ENCODE data around the gene GYPE.
"Not testable (repeated sequence)": the region's sequence is repeated elsewhere in the genome, so short reads cannot be mapped to it uniquely, and the experiment has no call there.

Gene GYPE

DNA sequence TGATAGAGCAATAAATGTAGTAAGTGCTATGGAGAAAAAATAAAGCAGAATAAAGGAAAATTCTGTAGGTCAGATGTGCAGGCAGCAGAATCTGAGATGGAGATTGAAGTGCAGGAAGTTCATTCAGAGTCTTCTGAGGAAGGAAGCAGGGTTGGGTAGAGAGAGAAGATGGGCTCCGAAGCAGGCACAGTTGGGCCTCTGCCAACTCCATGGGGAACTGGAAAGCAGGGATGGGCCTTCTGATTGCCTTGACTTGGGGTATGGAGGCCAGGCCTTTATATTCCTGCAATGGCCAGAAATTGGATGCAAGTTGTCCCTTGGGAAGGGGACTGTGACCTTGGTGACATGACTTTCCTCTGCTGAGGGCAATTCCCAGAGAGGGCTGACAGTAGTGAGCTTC, 42.6 kb downstream of the GYPE start:
- DNase-seq: not testable (repeated sequence)

DNA sequence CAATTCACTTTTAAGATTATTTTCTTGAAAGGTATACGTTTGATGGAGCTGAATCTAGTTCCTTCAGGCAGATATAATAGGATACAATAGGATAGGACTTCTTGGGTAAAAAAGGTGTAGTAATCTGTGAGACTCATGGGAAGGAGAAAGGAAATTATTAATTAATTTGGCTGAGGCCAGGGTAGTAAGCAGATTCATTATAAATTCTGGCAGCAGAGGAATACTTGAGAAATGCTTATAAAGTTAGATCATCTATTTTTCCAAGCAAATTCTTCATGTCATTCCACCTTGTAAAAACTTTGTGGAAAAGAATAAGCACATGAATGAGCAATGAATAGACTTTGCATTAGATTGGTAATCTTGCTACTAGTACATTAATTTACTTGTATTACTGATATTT, 46.9 kb downstream of the GYPE start:
- no peak for DNase-seq

DNA sequence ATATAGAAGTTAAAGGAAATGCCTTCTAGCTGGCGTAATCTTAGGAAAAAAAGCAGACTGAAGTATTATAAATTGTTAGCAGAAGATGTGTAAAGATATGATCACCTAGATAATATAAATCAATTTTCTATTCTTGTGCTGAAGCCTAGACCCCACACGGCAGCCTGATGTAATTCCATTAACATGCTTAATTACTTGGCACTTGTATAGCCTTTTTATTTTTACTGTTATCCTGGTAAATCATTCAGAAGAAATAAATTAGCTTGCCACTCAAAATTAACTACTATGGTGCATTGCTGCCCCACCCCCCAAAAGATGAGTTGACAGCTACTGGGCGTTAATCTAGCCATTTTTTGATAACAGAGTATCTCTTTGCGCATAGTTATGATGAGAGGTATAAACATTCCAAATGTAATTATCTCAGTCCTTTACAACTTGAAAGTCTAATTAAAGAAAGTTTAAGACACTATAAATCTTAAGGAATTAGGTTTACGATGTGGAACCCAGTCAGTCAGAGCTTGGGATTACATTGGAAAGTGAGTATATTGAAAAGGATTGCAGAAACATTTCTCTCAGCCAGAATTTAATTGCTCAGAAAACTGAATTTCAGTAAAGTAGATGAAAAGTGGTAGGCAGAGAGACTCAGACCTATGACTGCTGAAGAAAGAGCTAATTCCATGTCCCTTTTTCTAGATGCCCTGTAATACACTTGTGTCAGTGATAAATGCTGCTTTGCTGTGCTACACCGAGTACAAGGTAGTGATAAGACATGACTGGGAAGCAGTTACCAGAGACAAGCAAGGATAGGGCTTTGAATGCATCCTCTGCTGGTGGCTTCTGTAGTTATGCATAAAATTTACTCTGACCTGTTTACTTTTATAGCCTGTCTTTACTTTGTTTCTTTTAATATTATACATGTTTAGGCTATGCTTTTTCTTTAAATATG, 47.7 kb downstream of the GYPE start:
- not testable (repeated sequence) for DNase-seq

DNA sequence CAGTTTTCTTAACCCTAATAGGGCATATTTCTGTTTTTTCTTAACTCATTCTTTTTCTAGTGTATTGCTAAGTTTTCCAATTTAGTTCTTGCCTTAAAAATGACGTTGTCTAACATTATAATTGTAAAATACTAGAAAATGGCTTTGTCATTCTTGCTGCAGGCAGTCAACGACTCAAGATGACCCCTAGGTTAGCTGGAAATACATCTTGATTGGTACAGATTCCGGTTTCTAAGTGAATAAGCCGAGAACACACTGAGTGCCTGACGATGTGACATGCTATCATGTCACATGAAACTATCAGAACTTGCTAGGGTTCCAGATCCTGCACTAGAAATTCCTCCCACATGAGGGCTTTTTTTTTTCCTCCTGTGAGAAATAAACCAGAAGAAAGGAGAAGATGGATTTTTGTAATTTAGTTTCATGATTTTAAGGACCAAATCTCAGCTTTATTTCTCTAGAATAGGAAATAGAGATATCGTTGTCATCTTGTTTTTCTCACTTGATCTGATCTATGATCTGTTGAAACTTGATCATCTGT, 49.3 kb downstream of the GYPE start:
- DNase-seq: not testable (repeated sequence)

DNA sequence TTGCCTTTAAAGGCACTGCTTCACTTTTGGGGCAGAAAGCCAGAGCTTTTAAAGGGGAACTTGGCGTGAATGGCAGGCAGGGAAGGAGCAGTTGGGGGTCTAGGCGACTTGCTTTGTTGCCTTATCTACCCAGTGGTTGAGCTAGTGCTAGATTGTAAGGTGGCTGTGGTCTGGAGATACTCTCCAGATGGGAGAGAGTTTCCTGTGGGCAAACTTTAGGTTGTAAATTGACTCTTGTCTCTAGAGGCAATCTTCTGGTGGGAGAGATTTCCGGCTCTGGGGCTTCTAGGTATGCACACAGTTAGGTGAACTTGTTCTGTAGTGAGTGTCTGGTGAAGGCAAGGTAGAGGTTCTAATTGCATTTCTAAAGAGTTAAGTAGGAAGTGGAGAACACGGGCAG, 50.7 kb downstream of the GYPE start:
- not testable (repeated sequence) for DNase-seq

DNA sequence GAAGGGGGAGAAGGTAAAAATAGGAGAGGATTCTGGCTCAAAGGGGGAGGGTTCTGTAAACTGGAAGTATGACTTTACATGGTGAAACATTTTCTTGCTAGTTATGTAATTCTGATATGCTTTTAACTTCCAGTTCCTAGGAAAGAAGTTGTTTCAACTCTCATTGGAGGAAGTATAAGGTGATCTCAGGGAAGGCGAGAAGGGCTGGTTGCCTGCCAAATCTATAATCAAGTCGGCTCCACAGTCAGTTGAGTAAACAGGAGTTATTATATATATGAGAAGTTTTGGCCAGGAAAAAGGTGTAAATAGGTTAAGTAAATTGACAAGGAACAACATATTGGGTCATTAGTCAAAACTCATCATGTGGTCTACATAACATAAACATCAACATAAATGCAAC, 56.1 kb downstream of the GYPE start:
- not testable (repeated sequence) for DNase-seq

DNA sequence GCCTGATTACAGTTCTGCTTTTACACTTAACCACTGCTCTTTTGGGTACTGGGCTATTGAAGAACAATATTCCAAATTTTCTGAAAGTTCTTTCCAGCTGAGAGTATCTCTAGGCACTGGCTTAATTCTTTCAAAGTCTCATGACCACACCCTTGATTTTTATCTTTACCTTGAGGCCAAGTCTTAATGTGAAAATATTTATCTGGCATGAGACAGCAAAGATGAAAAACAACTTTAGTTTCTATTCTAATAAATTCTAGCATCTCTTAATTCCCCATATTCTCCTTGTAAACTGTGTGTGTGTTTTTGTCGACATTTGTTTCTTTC, 61.9 kb downstream of the GYPE start:
- DNase-seq: not testable (repeated sequence)

DNA sequence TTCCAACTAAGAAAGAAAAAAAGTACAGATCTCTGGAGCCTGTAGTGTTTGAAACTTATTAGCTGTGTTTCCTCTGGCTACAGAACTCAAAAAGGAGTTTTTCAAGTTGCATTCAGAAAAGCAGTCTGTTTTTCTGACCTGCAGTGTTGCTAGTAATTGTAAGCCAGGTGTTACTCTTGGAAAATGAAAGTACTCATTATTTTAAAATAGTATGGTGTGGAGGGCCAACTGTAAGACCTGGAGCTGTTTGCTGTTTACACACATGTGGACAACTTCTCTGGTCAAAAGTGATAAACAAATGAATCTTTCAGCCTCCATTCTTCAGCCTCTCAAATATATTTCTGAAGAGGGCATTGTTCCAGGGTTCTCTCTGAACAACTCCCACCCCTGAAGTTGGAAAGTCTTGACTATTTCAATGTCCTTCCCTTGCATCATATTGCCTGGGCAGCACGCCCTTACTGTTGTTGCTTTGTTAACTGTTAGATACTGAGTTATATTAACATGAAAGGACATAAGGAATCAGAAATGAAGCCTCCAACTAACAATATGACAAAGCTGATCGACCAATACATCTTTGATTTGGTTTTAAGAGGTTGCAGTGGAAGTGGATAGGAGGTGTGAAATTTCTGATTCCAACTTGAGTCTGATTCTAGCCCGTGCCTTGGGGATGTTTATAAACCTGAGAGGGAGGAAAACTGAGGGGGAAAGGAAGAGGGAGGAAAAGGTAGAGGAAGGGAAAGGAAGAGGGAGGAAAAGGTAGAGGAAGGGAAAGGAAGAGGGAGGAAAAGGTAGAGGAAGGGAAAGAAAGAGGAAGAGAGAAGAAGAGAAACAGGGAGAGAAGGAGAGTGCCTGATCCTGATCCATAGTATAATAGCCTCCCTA, 62.5 kb downstream of the GYPE start:
- not testable (repeated sequence) for DNase-seq

DNA sequence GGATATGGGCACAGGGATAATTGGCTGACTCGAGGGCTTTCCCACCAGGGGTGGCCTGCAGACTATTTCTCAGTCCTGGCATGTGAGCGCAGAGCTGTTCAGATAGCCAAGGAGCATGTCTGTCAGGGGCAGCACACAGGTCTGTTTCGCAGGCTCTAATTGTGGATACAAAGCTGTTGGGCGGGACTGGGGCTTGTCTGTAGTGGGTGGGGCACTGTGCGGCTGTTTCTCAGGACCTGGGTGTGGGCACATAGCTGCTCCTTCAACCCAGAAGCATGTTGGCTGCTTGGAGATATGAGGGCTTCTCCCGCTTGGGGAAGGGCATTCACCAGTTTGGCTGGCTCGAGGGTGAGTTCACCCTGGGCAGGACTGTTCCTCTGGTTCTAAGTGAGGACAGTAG, 65.9 kb downstream of the GYPE start:
- not testable (repeated sequence) for DNase-seq

DNA sequence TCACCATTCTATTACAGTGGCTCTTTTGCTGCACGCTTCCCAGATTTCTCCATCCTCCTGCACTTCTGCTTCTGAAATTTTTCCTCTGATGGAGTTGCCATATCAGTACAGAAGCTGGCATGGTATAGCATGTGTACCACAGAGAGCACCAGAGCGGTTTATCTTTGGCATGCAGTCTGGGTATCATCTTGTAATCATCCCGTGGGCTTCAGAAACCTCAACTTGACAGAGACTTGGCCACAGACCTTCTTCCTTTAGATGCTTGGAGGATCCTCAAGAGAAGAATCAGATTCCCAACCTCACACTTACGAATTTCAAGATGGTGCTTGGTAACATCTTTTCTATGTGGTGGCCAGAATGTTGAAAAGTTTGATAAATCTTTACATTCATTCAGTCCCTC, 71.2 kb downstream of the GYPE start:
- not testable (repeated sequence) for DNase-seq

DNA sequence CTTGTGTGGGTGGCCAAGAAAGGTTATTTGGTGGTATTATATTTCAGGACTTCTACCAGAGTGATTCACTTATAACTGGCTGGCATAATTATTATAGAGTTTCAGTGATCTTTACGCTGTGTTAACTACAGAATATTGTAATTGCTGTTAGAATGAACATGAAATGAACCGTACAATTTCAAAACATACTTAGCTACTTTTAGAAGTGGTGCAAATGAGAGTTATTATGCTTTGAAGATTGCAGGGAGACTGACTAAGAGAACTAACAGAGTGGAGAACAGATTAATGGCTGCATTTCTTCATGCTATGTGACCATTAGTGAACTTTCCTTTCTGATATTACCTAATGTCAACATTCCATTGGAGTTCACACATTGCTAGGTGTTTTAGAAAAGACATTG, 71.7 kb downstream of the GYPE start:
- not testable (repeated sequence) for DNase-seq

DNA sequence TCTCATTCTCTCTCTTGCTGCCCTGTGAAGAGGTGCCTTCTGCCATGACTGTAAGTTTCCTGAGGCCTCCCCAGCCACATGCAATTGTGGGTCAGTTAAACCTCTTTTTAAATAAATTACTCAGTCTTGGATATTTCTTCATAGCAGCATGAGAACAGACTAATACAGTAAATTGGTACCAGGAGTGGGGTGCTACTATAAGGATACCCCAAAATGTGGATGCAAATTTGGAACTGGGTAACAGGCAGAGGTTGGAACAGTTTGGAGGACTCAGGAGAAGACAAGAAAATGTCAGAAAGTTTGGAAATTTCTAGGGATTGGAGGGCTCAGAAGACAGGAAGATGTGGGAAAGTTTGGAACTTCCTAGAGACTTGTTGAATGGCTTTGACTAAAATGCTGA, 74.8 kb downstream of the GYPE start:
- DNase-seq: not testable (repeated sequence)

DNA sequence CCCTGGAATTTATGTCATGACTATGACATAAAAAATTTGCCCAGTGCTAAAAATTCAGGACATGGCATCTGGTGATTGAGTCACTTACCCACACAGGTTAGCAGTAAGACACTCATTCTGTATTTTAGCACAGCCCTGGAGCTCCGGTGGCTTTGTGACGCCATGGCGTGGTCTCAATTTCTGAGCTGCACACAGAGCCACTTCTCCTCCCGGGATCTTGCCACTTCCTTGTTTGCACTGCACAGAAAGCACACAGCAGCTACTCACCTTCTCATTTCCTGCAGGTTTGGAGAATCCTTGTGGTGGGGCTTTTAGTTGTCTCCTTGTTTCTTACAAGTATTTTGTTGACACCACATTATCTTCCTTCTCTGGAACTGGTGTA, 76.1 kb downstream of the GYPE start:
- DNase-seq: not testable (repeated sequence)

Data from activated CD4-positive, alpha-beta T cell treated with anti-CD3 and anti-CD28 coated beads, Interleukin-2, amount 50 U/mL, for 48 hours (primary cell).